Thoracic aorta (tissue), 2 donors: ENCODE data around the gene GMDS. TPM values are rescaled to one million over a fixed set of nuclear protein-coding genes. Genes with fewer than 3 reads are reported as not detected.

Experiments used
- ATAC-seq: fragments of 150-250 bp; one replicate; pipeline ENCODE4 v1.8.0; 2017; ENCODE audit warnings: low read depth; ENCODE audit not compliant: insufficient number of reproducible peaks, low FRiP score
- DNase-seq: peaks from one replicate; pipeline ENCODE4 v3.0.0-alpha.2; 2020; ENCODE audit warnings: low spot score
- H3K27ac ChIP-seq, 2 donors: fragments of 200-600 bp; sonication (generic); 1 replicate in 1 of 2; 2 replicates in 1 of 2; pipeline ENCODE4 v1.5.1; 2016; ENCODE audit warnings: mild to moderate bottlenecking in 2 of 2, moderate library complexity in 2 of 2
- H3K27me3 ChIP-seq: fragments of 200-600 bp; sonication (generic); replicated peaks from 2 replicates; pipeline ENCODE4 v1.6.0; 2016; ENCODE audit warnings: mild to moderate bottlenecking; ENCODE audit not compliant: insufficient read depth
- H3K36me3 ChIP-seq: fragments of 200-600 bp; sonication (generic); one replicate; pipeline ENCODE4 v1.5.1; 2016
- H3K4me1 ChIP-seq, 2 donors: fragments of 200-600 bp; sonication (generic); 1 replicate in 1 of 2; 2 replicates in 1 of 2; pipeline versions ENCODE4 v1.5.1 to v1.6.0; 2016; ENCODE audit warnings: low read depth in 2 of 2, mild to moderate bottlenecking in 1 of 2; ENCODE audit not compliant: control insufficient read depth in 1 of 2
- H3K4me3 ChIP-seq: fragments of 200-600 bp; sonication (generic); 2 replicates; pipeline ENCODE4 v1.5.1; 2016; ENCODE audit warnings: mild to moderate bottlenecking
- H3K9me3 ChIP-seq: fragments of 200-600 bp; sonication (generic); 2 replicates; pipeline ENCODE4 v1.5.1; 2016
- total RNA-seq, 2 donors: library from RNA; depleted of rRNA; stranded (reverse); fragments of >200 nt; gene quantifications; one replicate each; pipeline versions ENCODE4 v1.1.0 to v1.2.3, GENCODE V29; 2016
- TF ChIP-seq, protein P1 (sequence below): fragments of 200-600 bp; sonication (generic); IDR thresholded peaks from one replicate; pipeline ENCODE4 v1.5.1; 2019; ENCODE audit warnings: antibody characterized with exemption

Gene GMDS
- total RNA-seq, 2 donors from 2014 or later: 87.8 to 87.9 TPM

GRCh38 chr6:1735239-1735803 is 510.1 kb downstream of the GMDS start:
- H3K4me1 ChIP-seq: no peaks in the 10 kb centered on the region
- H3K27me3 ChIP-seq: no peaks in the 10 kb centered on the region
- peaks cover 6% of the 10 kb centered on the region for H3K9me3 ChIP-seq
- H3K27ac ChIP-seq: no peak overlapping the region
- ATAC-seq (no peak), DNase-seq (no peak)
- no peaks in the 10 kb centered on the region for H3K36me3 ChIP-seq
- no peak overlapping the region for H3K4me3 ChIP-seq
- TF ChIP-seq, protein P1, sequence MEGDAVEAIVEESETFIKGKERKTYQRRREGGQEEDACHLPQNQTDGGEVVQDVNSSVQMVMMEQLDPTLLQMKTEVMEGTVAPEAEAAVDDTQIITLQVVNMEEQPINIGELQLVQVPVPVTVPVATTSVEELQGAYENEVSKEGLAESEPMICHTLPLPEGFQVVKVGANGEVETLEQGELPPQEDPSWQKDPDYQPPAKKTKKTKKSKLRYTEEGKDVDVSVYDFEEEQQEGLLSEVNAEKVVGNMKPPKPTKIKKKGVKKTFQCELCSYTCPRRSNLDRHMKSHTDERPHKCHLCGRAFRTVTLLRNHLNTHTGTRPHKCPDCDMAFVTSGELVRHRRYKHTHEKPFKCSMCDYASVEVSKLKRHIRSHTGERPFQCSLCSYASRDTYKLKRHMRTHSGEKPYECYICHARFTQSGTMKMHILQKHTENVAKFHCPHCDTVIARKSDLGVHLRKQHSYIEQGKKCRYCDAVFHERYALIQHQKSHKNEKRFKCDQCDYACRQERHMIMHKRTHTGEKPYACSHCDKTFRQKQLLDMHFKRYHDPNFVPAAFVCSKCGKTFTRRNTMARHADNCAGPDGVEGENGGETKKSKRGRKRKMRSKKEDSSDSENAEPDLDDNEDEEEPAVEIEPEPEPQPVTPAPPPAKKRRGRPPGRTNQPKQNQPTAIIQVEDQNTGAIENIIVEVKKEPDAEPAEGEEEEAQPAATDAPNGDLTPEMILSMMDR: no peak

DNA sequence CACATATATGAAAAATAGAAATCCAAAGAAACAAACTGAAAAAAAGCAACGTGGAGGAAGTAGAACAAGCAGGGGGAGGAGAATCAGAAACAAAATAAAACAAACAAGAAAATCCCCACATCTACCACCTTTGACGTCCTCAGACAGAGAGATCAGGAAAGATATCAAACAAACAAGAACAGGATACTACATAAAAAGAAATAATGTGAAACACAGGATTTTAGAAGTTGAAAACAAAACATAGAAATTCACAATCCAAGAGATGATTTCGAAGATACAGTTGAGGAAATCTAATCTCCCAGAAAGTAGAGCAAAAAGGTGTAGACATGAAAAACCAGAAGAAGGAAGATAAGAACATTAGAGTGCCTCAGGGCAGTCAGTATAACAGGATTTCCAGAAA is 514.5 kb downstream of the GMDS start:
- no peak overlapping the region for H3K27ac ChIP-seq
- TF ChIP-seq, protein P1: no peak
- H3K36me3 ChIP-seq: no peaks in the 10 kb centered on the region
- no peaks in the 10 kb centered on the region for H3K27me3 ChIP-seq
- peaks cover 6% of the 10 kb centered on the region for H3K9me3 ChIP-seq
- ATAC-seq: no peak
- no peak overlapping the region for H3K4me3 ChIP-seq
- H3K4me1 ChIP-seq: peaks cover 0 to 3% of the 10 kb centered on the region in 2 donors
- DNase-seq: no peak

GRCh38 chr6:1729750-1730140 is 515.7 kb downstream of the GMDS start:
- Histone ChIP-seq H3K4me1 (peaks cover 0 to 3% of the 10 kb centered on the region in 2 donors), H3K27ac (no peak overlapping the region), H3K27me3 (no peaks in the 10 kb centered on the region), H3K4me3 (no peak overlapping the region), H3K9me3 (peaks cover 6% of the 10 kb centered on the region), H3K36me3 (no peaks in the 10 kb centered on the region)
- DNase-seq (no peak), ATAC-seq (no peak)
- TF ChIP-seq, protein P1: no peak

- Histone ChIP-seq H3K36me3 (no peaks in the 10 kb centered on the region), H3K4me3 (peak overlapping the region; percentile 51), H3K4me1 (peaks cover 0 to 3% of the 10 kb centered on the region in 2 donors), H3K27me3 (no peaks in the 10 kb centered on the region), H3K9me3 (peaks cover 6% of the 10 kb centered on the region), H3K27ac (peak overlapping the region in 1 of 2 donors; percentile 57)
- TF ChIP-seq, protein P1: no peak
- no peak for DNase-seq
- no peak for ATAC-seq
These were observed 516.2 kb downstream of the GMDS start for GRCh38 chr6:1729133-1729749.

GRCh38 chr6:1726341-1726768 is 519.0 kb downstream of the GMDS start:
- DNase-seq (no peak), ATAC-seq (no peak)
- Histone ChIP-seq H3K4me1 (peaks cover 0 to 3% of the 10 kb centered on the region in 2 donors), H3K27me3 (no peaks in the 10 kb centered on the region), H3K27ac (no peak overlapping the region), H3K9me3 (peaks cover 6% of the 10 kb centered on the region), H3K36me3 (peaks cover 2% of the 10 kb centered on the region), H3K4me3 (no peak overlapping the region)
- TF ChIP-seq, protein P1: no peak
